ENCODE data around the gene CMSS1. TPM values are rescaled to one million over a fixed set of nuclear protein-coding genes. Genes with fewer than 3 reads are reported as not detected.

The CMSS1 gene
- total and polyA plus RNA-seq, 4 donors: 3.8 to 19.5 (median 7.5) TPM

- no peak for DNase-seq (ENCODE audit: low spot score)
- H3K9me3 ChIP-seq (ENCODE audit: control insufficient read depth in 4 of 4, low read length in 3 of 4): no peaks in the 10 kb centered on the region
- H3K4me1 ChIP-seq (ENCODE audit: control insufficient read depth in 4 of 4, insufficient read depth in 4 of 4, low read length in 3 of 4): peaks cover 0 to 13% (median 4%) of the 10 kb centered on the region in 4 donors
- TF ChIP-seq TAF1 (conservative IDR thresholded peaks at IDR 0.05) (no peak), MAX (IDR thresholded peaks at IDR 0.05) (no peak), HNF4A (conservative IDR thresholded peaks at IDR 0.05) (peak; percentile 80 to 85), REST (IDR thresholded peaks at IDR 0.05) (no peak), SP1 (IDR thresholded peaks at IDR 0.05) (peak; percentile 61), FOXA1 (IDR thresholded peaks at IDR 0.05) (peak; percentile 56), ZBTB33 (IDR thresholded peaks at IDR 0.05) (no peak), CTCF (IDR thresholded peaks at IDR 0.05; ENCODE audit: low read depth, low read length, missing input control) (no peak), NR2F2 (IDR thresholded peaks at IDR 0.05) (no peak), EGR1 (IDR thresholded peaks at IDR 0.05; ENCODE audit: low read depth in 2 of 2) (no peak), ATF3 (IDR thresholded peaks at IDR 0.05) (peak; percentile 78), FOXA2 (IDR thresholded peaks at IDR 0.05) (peak; percentile 54), RXRA (IDR thresholded peaks at IDR 0.05) (peak in 1 of 2 donors; percentile 57), YY1 (IDR thresholded peaks at IDR 0.05) (peak; percentile 58), JUND (IDR thresholded peaks at IDR 0.05) (peak; percentile 95 to 96), GABPA (IDR thresholded peaks at IDR 0.05 in 1 of 2, conservative IDR thresholded peaks at IDR 0.05 in 1 of 2) (no peak), RAD21 (IDR thresholded peaks at IDR 0.05) (peak; percentile 31 to 39), HNF4G (IDR thresholded peaks at IDR 0.05) (peak; percentile 44)
- H3K27me3 ChIP-seq (ENCODE audit: control insufficient read depth in 4 of 4, insufficient read depth in 4 of 4, low read length in 3 of 4): no peaks in the 10 kb centered on the region
- H3K27ac ChIP-seq (ENCODE audit: low read depth in 1 of 2, low read length in 2 of 2): peak overlapping the region; percentile 23 to 42
- H3K36me3 ChIP-seq (ENCODE audit: control insufficient read depth in 4 of 4, insufficient read depth in 3 of 4, low read depth in 1 of 4, low read length in 3 of 4): no peaks in the 10 kb centered on the region
- no peak overlapping the region for H3K4me3 ChIP-seq (ENCODE audit: low read depth in 1 of 3, low read length in 3 of 3)
- H3K9ac ChIP-seq (ENCODE audit: low read depth in 1 of 2, low read length in 2 of 2): peak overlapping the region in 1 of 2 donors; percentile 48
- WGBS: 23% methylated on average over 6 of the region's 6 CpGs
Observed at GRCh38 chr3:99901200-99901926, 83.7 kb downstream of the CMSS1 start.
